ENCODE results near the gene ZBTB46. TPM values are rescaled to one million over a fixed set of nuclear protein-coding genes. Genes with fewer than 3 reads are reported as not detected.

The ZBTB46 gene
- total and polyA plus RNA-seq, 9 donors, result 4.1 to 55.1 (median 34.7) TPM

DNA sequence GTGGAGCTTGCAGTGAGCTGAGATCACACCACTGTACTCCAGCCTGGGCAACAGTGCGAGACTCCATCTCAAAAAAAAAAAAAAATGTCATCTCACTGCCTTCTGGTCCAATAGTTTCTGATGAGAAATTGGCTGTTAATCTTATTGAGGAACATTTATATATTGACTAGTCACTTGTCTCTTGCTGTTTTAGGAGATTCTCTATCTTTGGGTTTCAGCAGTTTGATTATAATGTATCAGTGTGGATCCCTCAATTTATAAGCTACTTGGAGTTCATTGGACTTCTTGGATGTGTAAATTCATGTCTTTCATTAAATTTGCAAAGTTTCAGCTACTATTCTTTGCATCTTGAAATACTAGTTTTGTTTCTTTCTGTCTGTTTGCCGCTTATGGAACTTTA, 112.1 kb downstream of the ZBTB46 start:
- 98 to 99% (median 98%) methylated on average over 2 of the region's 2 CpGs for WGBS, 3 donors
- TF ChIP-seq, protein P1, sequence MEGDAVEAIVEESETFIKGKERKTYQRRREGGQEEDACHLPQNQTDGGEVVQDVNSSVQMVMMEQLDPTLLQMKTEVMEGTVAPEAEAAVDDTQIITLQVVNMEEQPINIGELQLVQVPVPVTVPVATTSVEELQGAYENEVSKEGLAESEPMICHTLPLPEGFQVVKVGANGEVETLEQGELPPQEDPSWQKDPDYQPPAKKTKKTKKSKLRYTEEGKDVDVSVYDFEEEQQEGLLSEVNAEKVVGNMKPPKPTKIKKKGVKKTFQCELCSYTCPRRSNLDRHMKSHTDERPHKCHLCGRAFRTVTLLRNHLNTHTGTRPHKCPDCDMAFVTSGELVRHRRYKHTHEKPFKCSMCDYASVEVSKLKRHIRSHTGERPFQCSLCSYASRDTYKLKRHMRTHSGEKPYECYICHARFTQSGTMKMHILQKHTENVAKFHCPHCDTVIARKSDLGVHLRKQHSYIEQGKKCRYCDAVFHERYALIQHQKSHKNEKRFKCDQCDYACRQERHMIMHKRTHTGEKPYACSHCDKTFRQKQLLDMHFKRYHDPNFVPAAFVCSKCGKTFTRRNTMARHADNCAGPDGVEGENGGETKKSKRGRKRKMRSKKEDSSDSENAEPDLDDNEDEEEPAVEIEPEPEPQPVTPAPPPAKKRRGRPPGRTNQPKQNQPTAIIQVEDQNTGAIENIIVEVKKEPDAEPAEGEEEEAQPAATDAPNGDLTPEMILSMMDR (IDR thresholded peaks at IDR 0.05), result no peak
- no peak for TF ChIP-seq EP300 (IDR thresholded peaks at IDR 0.05)
- TF ChIP-seq POLR2A (IDR thresholded peaks at IDR 0.05), result no peak

DNA sequence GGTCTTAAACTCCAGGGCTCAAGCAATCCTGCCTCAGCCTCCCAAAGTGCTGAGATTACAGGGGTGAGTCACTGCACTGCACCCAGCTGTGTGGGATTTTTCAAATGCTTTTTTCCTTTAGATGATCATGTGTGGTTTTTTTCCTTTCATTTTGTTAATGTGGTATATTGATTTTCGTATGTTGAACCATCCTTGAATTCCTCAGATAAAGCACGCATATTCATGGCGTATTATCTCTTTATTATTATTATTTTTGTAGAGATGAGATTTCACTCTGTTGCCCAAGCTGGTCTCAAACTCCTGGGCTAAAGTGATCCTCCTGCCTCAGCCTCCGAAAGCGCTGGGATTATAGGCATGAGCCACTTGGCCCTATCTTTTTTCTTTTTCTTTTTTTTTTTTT, 116.2 kb downstream of the ZBTB46 start:
- Histone ChIP-seq H3K4me1 (ENCODE audit: insufficient read depth) (no peaks in the 10 kb centered on the region), H3K27ac (no peak overlapping the region), H3K36me3 (peaks cover 2% of the 10 kb centered on the region), H3K4me3 (no peak overlapping the region), H3K9me3 (peaks cover 0 to 3% of the 10 kb centered on the region in 2 donors), H3K27me3 (no peaks in the 10 kb centered on the region)
- TF ChIP-seq POLR2A (IDR thresholded peaks at IDR 0.05) (no peak), EP300 (IDR thresholded peaks at IDR 0.05) (no peak)
- TF ChIP-seq, protein P1 (IDR thresholded peaks at IDR 0.05), result no peak
- WGBS, 3 donors, result 95 to 96% (median 96%) methylated on average over 5 of the region's 5 CpGs
- intact Hi-C loops (cut with DNase I), result no loop called here
- no peak for DNase-seq

More for the DNA sequence above, 112.1 kb downstream of the ZBTB46 start:
- no peak for DNase-seq
- Histone ChIP-seq H3K4me1 (ENCODE audit: insufficient read depth) (no peaks in the 10 kb centered on the region), H3K9me3 (peaks cover 0 to 3% of the 10 kb centered on the region in 2 donors), H3K27me3 (no peaks in the 10 kb centered on the region), H3K36me3 (no peaks in the 10 kb centered on the region), H3K27ac (no peak overlapping the region), H3K4me3 (no peak overlapping the region)
- intact Hi-C loops (cut with DNase I), result no loop called here

DNA sequence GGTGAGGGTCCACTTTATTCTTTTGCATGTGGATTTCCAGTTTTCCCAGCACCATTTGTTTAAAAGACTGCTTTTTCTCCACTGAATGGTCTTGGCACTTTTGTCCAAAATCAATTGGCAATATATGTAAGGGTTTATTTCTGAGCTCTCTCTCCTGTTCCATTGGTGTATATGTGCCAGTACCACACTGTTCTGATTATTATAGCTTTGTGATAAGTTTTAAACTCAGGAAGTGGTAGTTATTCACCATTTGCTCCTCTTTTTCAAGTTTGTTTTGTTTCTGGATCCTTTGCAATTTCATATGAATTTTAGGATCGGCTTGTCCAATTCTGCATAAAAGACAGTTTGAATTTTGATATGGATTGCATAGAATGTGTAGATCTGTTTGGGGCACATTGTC, 118.9 kb downstream of the ZBTB46 start:
- TF ChIP-seq EP300 (IDR thresholded peaks at IDR 0.05) (no peak), POLR2A (IDR thresholded peaks at IDR 0.05) (no peak)
- TF ChIP-seq, protein P1 (IDR thresholded peaks at IDR 0.05), result no peak
- Histone ChIP-seq H3K36me3 (peaks cover 2% of the 10 kb centered on the region), H3K27me3 (no peaks in the 10 kb centered on the region), H3K4me1 (ENCODE audit: insufficient read depth) (peaks cover 4% of the 10 kb centered on the region), H3K9me3 (peaks cover 0 to 3% of the 10 kb centered on the region in 2 donors), H3K27ac (no peak overlapping the region), H3K4me3 (no peak overlapping the region)
- 97 to 100% (median 98%) methylated on average over 1 of the region's 1 CpG for WGBS, 3 donors
- DNase-seq, result no peak
- intact Hi-C loops (cut with DNase I), result no loop called here

DNA sequence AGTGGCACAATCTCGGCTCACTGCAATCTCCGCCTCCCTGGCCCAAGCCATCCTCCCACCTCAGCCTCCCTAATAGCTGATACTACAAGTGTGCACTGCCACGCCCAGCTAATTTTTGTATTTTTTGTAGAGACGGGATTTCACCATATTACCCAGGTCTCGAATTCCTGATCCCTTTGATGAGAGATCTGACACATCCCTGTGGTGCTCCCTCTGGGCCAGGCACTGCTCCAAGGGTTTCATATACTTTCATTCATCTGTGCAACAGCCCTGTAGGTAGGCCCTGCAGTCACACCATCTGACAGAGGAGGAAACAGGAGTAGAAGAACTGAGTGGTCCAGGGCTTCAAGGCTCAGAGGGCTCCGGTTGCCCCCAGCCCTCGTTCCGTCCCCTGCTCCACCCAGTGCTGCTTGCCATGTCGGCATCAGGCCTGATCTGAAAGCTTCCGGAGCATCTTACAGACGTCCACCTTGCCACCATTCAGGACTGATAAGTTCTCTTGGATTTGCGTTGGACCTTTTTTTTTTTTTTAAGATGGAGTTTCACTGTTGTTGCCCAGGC, 119.9 kb downstream of the ZBTB46 start:
- DNase-seq, result peak in 1 of 5 donors; percentile 14
- TF ChIP-seq, protein P1 (IDR thresholded peaks at IDR 0.05), result no peak
- no peak for TF ChIP-seq EP300 (IDR thresholded peaks at IDR 0.05)
- no peak for TF ChIP-seq POLR2A (IDR thresholded peaks at IDR 0.05)
- Histone ChIP-seq H3K27me3 (no peaks in the 10 kb centered on the region), H3K4me3 (no peak overlapping the region), H3K27ac (no peak overlapping the region), H3K4me1 (ENCODE audit: insufficient read depth) (peaks cover 8% of the 10 kb centered on the region), H3K9me3 (peaks cover 0 to 3% of the 10 kb centered on the region in 2 donors), H3K36me3 (peaks cover 2% of the 10 kb centered on the region)
- intact Hi-C loops (cut with DNase I), result no loop called here
- 80 to 82% (median 81%) methylated on average over 12 of the region's 12 CpGs for WGBS, 3 donors
